ENCODE results near the gene CDKL4.
"Not testable (repeated sequence)": the region's sequence is repeated elsewhere in the genome, so short reads cannot be mapped to it uniquely, and the experiment has no call there.

Gene CDKL4

GRCh38 chr2:39244241-39244862, 582 bp upstream of the CDKL4 start:
- not testable (repeated sequence) for H3K27ac ChIP-seq (ENCODE audit: low read length); H2AFZ ChIP-seq (ENCODE audit: low read depth, low read length); H3K27me3 ChIP-seq (ENCODE audit: low read depth, low read length)

GRCh38 chr2:39241588-39241987, 2.2 kb downstream of the CDKL4 start:
- H3K79me2 ChIP-seq (ENCODE audit: low read length), result no peaks in the 10 kb centered on the region
- no peak overlapping the region for H3K4me2 ChIP-seq (ENCODE audit: low read length)
- no peaks in the 10 kb centered on the region for H3K9me3 ChIP-seq (ENCODE audit: insufficient read depth, low read length)
- no peaks in the 10 kb centered on the region for H3K4me1 ChIP-seq (ENCODE audit: low read length)
- no peaks in the 10 kb centered on the region for H3K36me3 ChIP-seq (replicated peaks; ENCODE audit: low read depth, low read length)
- H4K20me1 ChIP-seq (ENCODE audit: insufficient read depth, low read length), result no peaks in the 10 kb centered on the region
- no peak overlapping the region for H3K4me3 ChIP-seq (ENCODE audit: low read length)
- H3K27me3 ChIP-seq (ENCODE audit: low read depth, low read length), result no peaks in the 10 kb centered on the region
- H3K9ac ChIP-seq (ENCODE audit: low read length), result no peak overlapping the region
- no peak for TF ChIP-seq CTCF (IDR thresholded peaks at IDR 0.05; ENCODE audit: low read depth, low read length)
- no peak for TF ChIP-seq EZH2phosphoT487 (IDR thresholded peaks at IDR 0.05; ENCODE audit: low read depth)
- no peak overlapping the region for H3K27ac ChIP-seq (ENCODE audit: low read length)
- no peak overlapping the region for H2AFZ ChIP-seq (ENCODE audit: low read depth, low read length)

More at GRCh38 chr2:39244241-39244862, 582 bp upstream of the CDKL4 start:
- H3K36me3 ChIP-seq (replicated peaks; ENCODE audit: low read depth, low read length); H3K9ac ChIP-seq (ENCODE audit: low read length); H3K9me3 ChIP-seq (ENCODE audit: insufficient read depth, low read length); H4K20me1 ChIP-seq (ENCODE audit: insufficient read depth, low read length); H3K4me3 ChIP-seq (ENCODE audit: low read length); H3K4me1 ChIP-seq (ENCODE audit: low read length); H3K4me2 ChIP-seq (ENCODE audit: low read length); H3K79me2 ChIP-seq (ENCODE audit: low read length): not testable (repeated sequence)

- Histone ChIP-seq H2AFZ (ENCODE audit: low read depth, low read length) (no peak overlapping the region), H3K4me1 (ENCODE audit: low read length) (no peaks in the 10 kb centered on the region), H3K79me2 (ENCODE audit: low read length) (no peaks in the 10 kb centered on the region), H3K4me3 (ENCODE audit: low read length) (no peak overlapping the region), H3K27me3 (ENCODE audit: low read depth, low read length) (no peaks in the 10 kb centered on the region), H3K9ac (ENCODE audit: low read length) (no peak overlapping the region), H4K20me1 (ENCODE audit: insufficient read depth, low read length) (no peaks in the 10 kb centered on the region), H3K9me3 (ENCODE audit: insufficient read depth, low read length) (no peaks in the 10 kb centered on the region), H3K36me3 (replicated peaks; ENCODE audit: low read depth, low read length) (no peaks in the 10 kb centered on the region), H3K27ac (ENCODE audit: low read length) (no peak overlapping the region), H3K4me2 (ENCODE audit: low read length) (no peak overlapping the region)
- TF ChIP-seq CTCF (IDR thresholded peaks at IDR 0.05; ENCODE audit: low read depth, low read length) (no peak), EZH2phosphoT487 (IDR thresholded peaks at IDR 0.05; ENCODE audit: low read depth) (no peak)
Measured at GRCh38 chr2:39240758-39241157, 3.0 kb downstream of the CDKL4 start.

- no peaks in the 10 kb centered on the region for H3K79me2 ChIP-seq (ENCODE audit: low read length)
- H3K4me2 ChIP-seq (ENCODE audit: low read length), result no peak overlapping the region
- no peaks in the 10 kb centered on the region for H3K27me3 ChIP-seq (ENCODE audit: low read depth, low read length)
- no peaks in the 10 kb centered on the region for H4K20me1 ChIP-seq (ENCODE audit: insufficient read depth, low read length)
- no peak overlapping the region for H3K9ac ChIP-seq (ENCODE audit: low read length)
- H3K4me3 ChIP-seq (ENCODE audit: low read length), result no peak overlapping the region
- H2AFZ ChIP-seq (ENCODE audit: low read depth, low read length), result no peak overlapping the region
- H3K36me3 ChIP-seq (replicated peaks; ENCODE audit: low read depth, low read length), result no peaks in the 10 kb centered on the region
- no peak overlapping the region for H3K27ac ChIP-seq (ENCODE audit: low read length)
- TF ChIP-seq EZH2phosphoT487 (IDR thresholded peaks at IDR 0.05; ENCODE audit: low read depth) (no peak), CTCF (IDR thresholded peaks at IDR 0.05; ENCODE audit: low read depth, low read length) (no peak)
- no peaks in the 10 kb centered on the region for H3K9me3 ChIP-seq (ENCODE audit: insufficient read depth, low read length)
- no peaks in the 10 kb centered on the region for H3K4me1 ChIP-seq (ENCODE audit: low read length)
Measured at GRCh38 chr2:39234754-39235153, 9.0 kb downstream of the CDKL4 start.
